WTC11 (cell line): ENCODE results near the gene TMEM17. TPM values are rescaled to one million over a fixed set of nuclear protein-coding genes. Genes with fewer than 3 reads are reported as not detected.

Experiments used
- ATAC-seq: fragments of 200-7000 bp; cut with Tn5 transposase; 2 replicates; pipeline ENCODE4 v1.10.0; 2021; ENCODE audit warnings: mild to moderate bottlenecking, moderate library complexity
- CTCF ChIA-PET: fragments of 300-600 bp; sonication (Branson Sonifier 250); formaldehyde crosslinking; loops from one replicate; lab custom pipeline; 2021; ENCODE audit warnings: antibody characterized with exemption; lab: Charles Lee
- POLR2A ChIA-PET: fragments of 350-600 bp; sonication (Branson Sonifier 250); formaldehyde crosslinking; loops from one replicate; lab custom pipeline; 2021; ENCODE audit warnings: antibody characterized with exemption; lab: Charles Lee
- DNase-seq: peaks from one replicate; pipeline ENCODE4 v3.0.0; 2021; ENCODE audit warnings: low spot score
- H3K27ac Mint-ChIP-seq: 2 replicates; pipeline ENCODE4 v1.8.0; 2021; ENCODE audit warnings: mixed read lengths
- H3K27me3 Mint-ChIP-seq: 2 replicates; pipeline ENCODE4 v1.8.0; 2021; ENCODE audit warnings: low read depth, mild to moderate bottlenecking, moderate library complexity, mixed read lengths
- H3K36me3 Mint-ChIP-seq: 2 replicates; pipeline ENCODE4 v1.8.0; 2021; ENCODE audit warnings: mixed read lengths
- H3K4me1 Mint-ChIP-seq: 2 replicates; pipeline ENCODE4 v1.8.0; 2022; ENCODE audit warnings: mixed read lengths
- H3K4me3 Mint-ChIP-seq: 2 replicates; pipeline ENCODE4 v1.8.0; 2021; ENCODE audit warnings: mild to moderate bottlenecking, moderate library complexity, mixed read lengths
- H3K9me3 Mint-ChIP-seq: 2 replicates; pipeline ENCODE4 v1.8.0; 2021; ENCODE audit warnings: mixed read lengths
- E2F1 ChIP-seq: sonication (generic); formaldehyde crosslinking; IDR thresholded peaks from 2 replicates; pipeline ENCODE4 v1.8.0; 2022; ENCODE audit warnings: mild to moderate bottlenecking, missing genetic modification reagents
- ELF4 ChIP-seq: sonication (generic); formaldehyde crosslinking; IDR thresholded peaks from 2 replicates; pipeline ENCODE4 v1.8.1; 2022; ENCODE audit warnings: low read depth, mild to moderate bottlenecking, moderate library complexity, missing genetic modification reagents
- GABPB1 ChIP-seq: sonication (generic); formaldehyde crosslinking; IDR thresholded peaks from 2 replicates; pipeline ENCODE4 v1.8.1; 2023; ENCODE audit warnings: mild to moderate bottlenecking, missing genetic modification reagents
- IRF2 ChIP-seq: sonication (generic); formaldehyde crosslinking; IDR thresholded peaks from 2 replicates; pipeline ENCODE4 v1.8.0; 2022; ENCODE audit warnings: low read depth, missing genetic modification reagents, borderline replicate concordance
- KAT7 ChIP-seq: sonication (generic); formaldehyde crosslinking; IDR thresholded peaks from 2 replicates; pipeline ENCODE4 v1.8.1; 2023; ENCODE audit warnings: missing genetic modification reagents, mild to moderate bottlenecking, borderline replicate concordance
- MLX ChIP-seq: sonication (generic); formaldehyde crosslinking; IDR thresholded peaks from 2 replicates; pipeline ENCODE4 v1.8.1; 2023; ENCODE audit warnings: mild to moderate bottlenecking, missing genetic modification reagents, moderate library complexity
- ZNF232 ChIP-seq: sonication (generic); formaldehyde crosslinking; IDR thresholded peaks from 2 replicates; pipeline ENCODE4 v1.8.0; 2022; ENCODE audit warnings: mild to moderate bottlenecking, missing genetic modification reagents
- ZNF396 ChIP-seq: fragments of 250-450 bp; sonication (Bioruptor Pico); IDR thresholded peaks from 2 replicates; pipeline ENCODE4 v1.8.0; 2021; ENCODE audit warnings: mild to moderate bottlenecking, moderate library complexity, borderline replicate concordance
- total RNA-seq: library from RNA; stranded (reverse); gene quantifications from 3 replicates; pipeline ENCODE4 v1.2.3, GENCODE V29; 2021
- TF ChIP-seq, protein P1 (sequence below): fragments of 250-450 bp; sonication (Bioruptor Pico); IDR thresholded peaks from 2 replicates; pipeline ENCODE4 v2.1.2; 2022; ENCODE audit warnings: mild to moderate bottlenecking, moderate library complexity
- TF ChIP-seq, protein P2 (sequence below): sonication (generic); formaldehyde crosslinking; IDR thresholded peaks from 2 replicates; pipeline ENCODE4 v1.8.1; 2022; ENCODE audit warnings: missing genetic modification reagents, borderline replicate concordance
- TF ChIP-seq, protein P3 (sequence below): sonication (generic); formaldehyde crosslinking; IDR thresholded peaks from 2 replicates; pipeline ENCODE4 v1.8.0; 2023; ENCODE audit warnings: missing genetic modification reagents
- TF ChIP-seq, protein P4 (sequence below): sonication (generic); formaldehyde crosslinking; IDR thresholded peaks from 2 replicates; pipeline ENCODE4 v1.8.0; 2022; ENCODE audit warnings: mild to moderate bottlenecking, missing genetic modification reagents

TMEM17 gene
- total RNA-seq, 1 experiment from 2014 or later, result 1.2 TPM

- ATAC-seq, result peak; percentile 36
- Mint-ChIP-seq H3K27me3 (no peaks in the 10 kb centered on the region), H3K4me3 (no peak overlapping the region), H3K4me1 (peaks cover 37% of the 10 kb centered on the region), H3K27ac (no peak overlapping the region), H3K36me3 (no peaks in the 10 kb centered on the region), H3K9me3 (no peaks in the 10 kb centered on the region)
- POLR2A ChIA-PET, result interaction anchor here (0.5 to 1.8 kb wide), 3 partner anchors 8 to 1385 kb away, joined by 3 to 7 read pairs (median 5); partner anchors contain the start of gene TMEM17
- DNase-seq, result no peak
- CTCF ChIA-PET, result interaction anchor here (1.0 to 5.9 kb wide), 3 partner anchors 9 to 18 kb away, joined by 4 to 25 read pairs (median 18); no protein-coding TSS in a partner anchor
- no peak for TF ChIP-seq KAT7 (CRISPR knock-in tag)
- no peak for TF ChIP-seq ZNF232 (CRISPR knock-in tag)
- TF ChIP-seq, protein P1, sequence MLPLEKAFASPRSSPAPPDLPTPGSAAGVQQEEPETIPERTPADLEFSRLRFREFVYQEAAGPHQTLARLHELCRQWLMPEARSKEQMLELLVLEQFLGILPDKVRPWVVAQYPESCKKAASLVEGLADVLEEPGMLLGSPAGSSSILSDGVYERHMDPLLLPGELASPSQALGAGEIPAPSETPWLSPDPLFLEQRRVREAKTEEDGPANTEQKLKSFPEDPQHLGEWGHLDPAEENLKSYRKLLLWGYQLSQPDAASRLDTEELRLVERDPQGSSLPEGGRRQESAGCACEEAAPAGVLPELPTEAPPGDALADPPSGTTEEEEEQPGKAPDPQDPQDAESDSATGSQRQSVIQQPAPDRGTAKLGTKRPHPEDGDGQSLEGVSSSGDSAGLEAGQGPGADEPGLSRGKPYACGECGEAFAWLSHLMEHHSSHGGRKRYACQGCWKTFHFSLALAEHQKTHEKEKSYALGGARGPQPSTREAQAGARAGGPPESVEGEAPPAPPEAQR (CRISPR knock-in tag), result no peak
- TF ChIP-seq GABPB1 (CRISPR knock-in tag), result no peak
- TF ChIP-seq MLX (CRISPR knock-in tag), result no peak
- TF ChIP-seq, protein P2, sequence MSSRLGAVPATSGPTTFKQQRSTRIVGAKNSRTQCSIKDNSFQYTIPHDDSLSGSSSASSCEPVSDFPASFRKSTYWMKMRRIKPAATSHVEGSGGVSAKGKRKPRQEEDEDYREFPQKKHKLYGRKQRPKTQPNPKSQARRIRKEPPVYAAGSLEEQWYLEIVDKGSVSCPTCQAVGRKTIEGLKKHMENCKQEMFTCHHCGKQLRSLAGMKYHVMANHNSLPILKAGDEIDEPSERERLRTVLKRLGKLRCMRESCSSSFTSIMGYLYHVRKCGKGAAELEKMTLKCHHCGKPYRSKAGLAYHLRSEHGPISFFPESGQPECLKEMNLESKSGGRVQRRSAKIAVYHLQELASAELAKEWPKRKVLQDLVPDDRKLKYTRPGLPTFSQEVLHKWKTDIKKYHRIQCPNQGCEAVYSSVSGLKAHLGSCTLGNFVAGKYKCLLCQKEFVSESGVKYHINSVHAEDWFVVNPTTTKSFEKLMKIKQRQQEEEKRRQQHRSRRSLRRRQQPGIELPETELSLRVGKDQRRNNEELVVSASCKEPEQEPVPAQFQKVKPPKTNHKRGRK (CRISPR knock-in tag), result no peak
- no peak for TF ChIP-seq ELF4 (CRISPR knock-in tag)
Measured at GRCh38 chr2:62475172-62476011, 30.6 kb downstream of the TMEM17 start.

- Mint-ChIP-seq H3K27me3 (no peaks in the 10 kb centered on the region), H3K36me3 (no peaks in the 10 kb centered on the region), H3K4me1 (peaks cover 37% of the 10 kb centered on the region), H3K4me3 (no peak overlapping the region), H3K27ac (no peak overlapping the region), H3K9me3 (no peaks in the 10 kb centered on the region)
- TF ChIP-seq, protein P3, sequence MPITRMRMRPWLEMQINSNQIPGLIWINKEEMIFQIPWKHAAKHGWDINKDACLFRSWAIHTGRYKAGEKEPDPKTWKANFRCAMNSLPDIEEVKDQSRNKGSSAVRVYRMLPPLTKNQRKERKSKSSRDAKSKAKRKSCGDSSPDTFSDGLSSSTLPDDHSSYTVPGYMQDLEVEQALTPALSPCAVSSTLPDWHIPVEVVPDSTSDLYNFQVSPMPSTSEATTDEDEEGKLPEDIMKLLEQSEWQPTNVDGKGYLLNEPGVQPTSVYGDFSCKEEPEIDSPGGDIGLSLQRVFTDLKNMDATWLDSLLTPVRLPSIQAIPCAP (CRISPR knock-in tag), result no peak
- no peak for TF ChIP-seq IRF2 (CRISPR knock-in tag)
- TF ChIP-seq, protein P4, sequence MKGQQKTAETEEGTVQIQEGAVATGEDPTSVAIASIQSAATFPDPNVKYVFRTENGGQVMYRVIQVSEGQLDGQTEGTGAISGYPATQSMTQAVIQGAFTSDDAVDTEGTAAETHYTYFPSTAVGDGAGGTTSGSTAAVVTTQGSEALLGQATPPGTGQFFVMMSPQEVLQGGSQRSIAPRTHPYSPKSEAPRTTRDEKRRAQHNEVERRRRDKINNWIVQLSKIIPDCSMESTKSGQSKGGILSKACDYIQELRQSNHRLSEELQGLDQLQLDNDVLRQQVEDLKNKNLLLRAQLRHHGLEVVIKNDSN (CRISPR knock-in tag), result no peak
- TF ChIP-seq KAT7 (CRISPR knock-in tag), result no peak
- no peak for TF ChIP-seq ZNF396 (CRISPR knock-in tag)
- TF ChIP-seq E2F1 (CRISPR knock-in tag), result no peak
- CTCF ChIA-PET, result interaction anchor here (5.9 kb wide), 1 partner anchor 16 kb away, joined by 25 read pairs; no protein-coding TSS in a partner anchor
- POLR2A ChIA-PET, result interaction anchor here (1.8 kb wide), 1 partner anchor 32 kb away, joined by 5 read pairs; the partner anchor contains the start of gene TMEM17
- no peak for DNase-seq
- ATAC-seq, result no peak
Measured at GRCh38 chr2:62474176-62474575, 31.8 kb downstream of the TMEM17 start.
